H54 (cell line): ENCODE measurements around the gene ITPKC.

Experiments used
- DNase-seq: peaks from one replicate; pipeline ENCODE4 v3.0.0; 2011; ENCODE audit warnings: low spot score, mixed read lengths; ENCODE audit not compliant: insufficient read length
- FAIRE-seq: peaks from 3 replicates; lab custom pipeline; 2011; peaks lifted over from hg19 to GRCh38; lab: Jason Lieb, UNC
- POLR2A ChIP-seq: IDR thresholded peaks from 2 replicates; pipeline ENCODE4 v1.6.1; 2011; ENCODE audit warnings: low read depth, mild to moderate bottlenecking, low read length

ITPKC gene

DNA sequence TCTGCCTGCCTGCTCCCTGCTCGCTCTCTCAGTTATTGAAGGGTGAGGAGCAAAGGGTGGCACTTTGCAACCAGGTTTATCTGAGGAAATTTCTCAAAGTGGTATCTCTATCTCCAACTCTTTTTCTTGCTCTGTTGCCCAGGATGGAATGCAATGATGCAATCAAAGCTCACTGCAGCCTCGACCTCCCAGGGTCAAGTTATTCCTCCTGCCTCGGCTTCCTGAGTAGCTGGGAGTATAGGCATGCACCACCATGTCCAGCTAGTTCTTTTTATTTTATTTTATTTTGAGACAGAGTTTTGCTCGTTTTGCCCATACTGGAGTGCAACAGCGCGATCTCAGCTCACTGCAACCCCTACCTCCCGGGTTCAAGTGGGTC is 28.5 kb downstream of the ITPKC start:
- DNase-seq (no peak), FAIRE-seq (no peak)
- TF ChIP-seq POLR2A: no peak

GRCh38 chr19:40747536-40747935 is 30.6 kb downstream of the ITPKC start:
- FAIRE-seq: no peak
- TF ChIP-seq POLR2A: no peak
- DNase-seq: no peak

DNA sequence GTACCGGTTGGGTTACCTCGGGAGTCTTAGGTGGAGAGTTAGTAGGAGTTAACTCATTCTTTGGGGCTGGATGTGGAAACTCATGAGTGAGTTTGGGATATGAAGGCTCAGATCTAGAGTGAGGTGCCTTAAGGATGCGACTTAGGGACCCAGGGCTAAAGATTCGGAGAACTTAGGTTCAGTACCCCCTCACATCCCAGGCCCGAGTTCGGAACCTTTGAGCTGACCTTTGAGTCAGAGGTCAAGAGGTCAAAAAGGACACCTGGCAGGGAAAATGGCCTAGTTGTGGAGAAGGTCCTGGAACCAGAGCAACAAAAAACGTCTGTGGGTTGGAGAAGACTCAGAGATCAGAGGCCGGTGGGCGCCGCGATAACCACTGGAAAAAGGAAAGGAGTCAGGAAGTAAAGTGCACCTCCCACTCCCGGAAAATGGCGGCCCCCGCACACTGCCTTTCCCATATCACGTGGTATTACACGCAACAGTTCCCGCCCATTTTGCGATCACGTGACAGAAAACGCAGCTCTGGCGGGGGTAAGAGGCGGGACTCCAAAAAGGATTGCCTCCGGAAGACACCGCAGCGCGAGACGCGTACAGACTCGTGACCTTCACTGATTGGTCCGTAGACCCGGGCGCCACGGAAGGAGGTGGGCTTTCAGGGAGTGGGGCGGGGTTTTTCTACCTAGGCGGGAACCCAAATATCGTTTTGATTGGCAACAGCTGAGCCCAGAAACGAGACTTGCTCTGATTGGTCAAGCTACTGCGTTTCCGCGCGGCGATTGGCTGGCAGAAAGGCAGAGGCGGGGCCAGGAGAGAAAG is 33.4 kb downstream of the ITPKC start, which contains the start of gene ACTMAP:
TSS of gene ACTMAP (minus strand) at position 420 of the 816 bp plus-strand sequence. CDS start 674 bp downstream, outside the sequence.
- TF ChIP-seq POLR2A: peak; percentile 31; the same call in 1 of the 2 replicates
- FAIRE-seq (peak; percentile 89), DNase-seq (peak; percentile 99)

DNA sequence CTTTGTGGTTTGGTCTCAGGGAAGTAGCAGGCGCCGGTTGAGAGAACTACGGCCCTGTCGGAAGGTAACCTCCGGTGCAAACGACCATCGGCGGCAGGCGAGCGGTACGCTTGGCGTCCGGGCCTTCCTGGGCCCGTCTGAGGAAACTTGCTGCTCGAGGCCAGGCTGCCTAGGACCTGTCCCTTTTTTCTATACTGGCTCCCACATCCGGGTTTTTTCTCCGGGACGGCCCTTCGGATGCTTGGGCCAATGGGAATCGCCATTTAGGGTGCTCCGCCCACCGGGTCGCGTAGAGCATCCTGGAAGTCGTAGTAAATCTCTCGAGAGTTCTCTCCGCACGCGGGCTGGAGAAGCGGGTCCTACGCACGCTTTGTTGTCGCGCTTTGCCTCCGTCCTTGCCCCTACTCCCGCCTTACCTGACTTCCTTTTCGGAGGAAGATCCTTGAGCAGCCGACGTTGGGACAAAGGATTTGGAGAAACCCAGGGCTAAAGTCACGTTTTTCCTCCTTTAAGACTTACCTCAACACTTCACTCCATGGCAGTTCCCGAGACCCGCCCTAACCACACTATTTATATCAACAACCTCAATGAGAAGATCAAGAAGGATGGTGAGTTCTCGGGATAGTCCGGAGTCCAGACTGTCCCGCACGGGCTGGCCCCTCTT is 34.1 kb downstream of the ITPKC start, which contains the start of gene SNRPA:
TSS of gene SNRPA (plus strand) at position 330 of the 664 bp plus-strand sequence. CDS start at position 536, 206 bp downstream.
- FAIRE-seq: peak; percentile 57
- peak; percentile 96 for DNase-seq
- TF ChIP-seq POLR2A: peak; percentile 49

DNA sequence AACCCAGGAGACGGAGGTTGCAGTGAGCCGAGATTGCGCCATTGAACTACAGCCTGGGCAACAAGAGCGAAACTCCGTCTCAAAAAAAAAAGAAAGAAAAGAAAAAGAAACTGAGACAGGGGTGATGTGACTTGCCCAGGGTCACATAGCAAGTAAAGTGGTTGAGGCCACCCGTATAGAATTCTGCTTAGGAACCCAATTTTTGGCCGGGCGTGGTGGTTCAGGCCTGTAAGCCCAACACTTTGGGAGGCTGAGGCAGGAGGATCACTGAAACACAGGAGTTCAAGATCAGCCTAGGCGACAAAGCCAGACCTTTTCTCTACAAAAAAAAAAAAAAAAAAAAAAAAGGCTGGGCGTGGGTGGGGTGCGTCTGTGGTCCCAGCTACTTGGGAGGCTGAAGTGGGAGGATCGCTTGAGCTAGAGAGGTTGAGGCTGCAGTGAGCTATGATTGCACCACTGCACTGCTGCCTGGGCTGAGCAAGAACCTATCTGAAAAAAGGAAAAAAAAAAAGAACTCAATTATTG is 35.4 kb downstream of the ITPKC start:
- DNase-seq (no peak), FAIRE-seq (no peak)
- no peak for TF ChIP-seq POLR2A

DNA sequence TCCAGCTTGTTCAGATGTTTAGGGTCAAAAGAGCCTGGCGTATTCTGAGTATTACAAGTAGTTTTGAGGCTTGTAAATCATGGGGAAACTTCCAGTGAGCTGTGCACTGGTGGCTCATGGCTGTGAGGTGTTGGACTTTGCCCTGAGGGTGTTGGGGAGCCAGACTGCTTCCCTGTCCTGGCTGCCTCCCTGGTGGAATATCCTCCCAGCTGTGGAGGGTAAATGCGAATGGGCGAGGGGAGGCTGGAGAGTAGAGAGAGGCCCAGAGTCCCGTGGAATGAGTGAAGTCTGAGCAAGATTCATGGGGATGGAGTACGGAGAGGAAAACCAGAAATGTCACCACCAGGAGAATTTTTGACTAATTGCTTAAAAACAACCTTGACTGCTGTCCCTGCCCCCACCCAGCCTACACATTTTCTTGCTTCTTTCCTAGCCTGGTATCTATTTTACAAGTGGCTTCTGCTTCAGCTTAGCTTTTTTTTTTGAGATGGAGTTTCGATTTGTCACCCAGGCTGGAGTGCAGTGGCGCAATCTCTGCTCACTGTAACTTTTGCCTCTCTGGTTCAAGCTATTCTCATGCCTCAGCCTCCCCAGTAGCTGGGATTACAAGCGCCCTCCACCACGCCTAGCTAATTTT is 37.8 kb downstream of the ITPKC start:
- TF ChIP-seq POLR2A: no peak
- FAIRE-seq (no peak), DNase-seq (no peak)

DNA sequence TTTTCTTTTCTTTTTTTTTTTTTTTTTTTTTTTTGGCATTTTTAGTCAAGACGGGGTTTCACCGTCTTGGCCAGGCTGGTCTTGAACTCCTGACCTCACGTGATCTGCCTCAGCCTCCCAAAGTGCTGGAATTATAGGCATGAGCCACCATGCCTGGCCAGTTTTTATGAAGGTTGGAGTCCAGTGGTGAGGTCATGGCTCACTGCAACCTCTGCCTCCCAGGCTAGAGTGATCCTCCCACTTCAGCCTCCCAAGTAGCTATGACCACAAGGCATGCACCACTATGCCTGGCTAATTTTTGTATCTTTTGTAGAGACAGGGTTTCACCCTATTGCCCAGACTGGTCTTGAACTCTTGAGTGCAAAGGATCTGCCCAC is 38.3 kb downstream of the ITPKC start:
- DNase-seq (no peak), FAIRE-seq (no peak)
- no peak for TF ChIP-seq POLR2A

GRCh38 chr19:40755791-40756190 is 38.9 kb downstream of the ITPKC start:
- no peak for TF ChIP-seq POLR2A
- DNase-seq (no peak), FAIRE-seq (no peak)

DNA sequence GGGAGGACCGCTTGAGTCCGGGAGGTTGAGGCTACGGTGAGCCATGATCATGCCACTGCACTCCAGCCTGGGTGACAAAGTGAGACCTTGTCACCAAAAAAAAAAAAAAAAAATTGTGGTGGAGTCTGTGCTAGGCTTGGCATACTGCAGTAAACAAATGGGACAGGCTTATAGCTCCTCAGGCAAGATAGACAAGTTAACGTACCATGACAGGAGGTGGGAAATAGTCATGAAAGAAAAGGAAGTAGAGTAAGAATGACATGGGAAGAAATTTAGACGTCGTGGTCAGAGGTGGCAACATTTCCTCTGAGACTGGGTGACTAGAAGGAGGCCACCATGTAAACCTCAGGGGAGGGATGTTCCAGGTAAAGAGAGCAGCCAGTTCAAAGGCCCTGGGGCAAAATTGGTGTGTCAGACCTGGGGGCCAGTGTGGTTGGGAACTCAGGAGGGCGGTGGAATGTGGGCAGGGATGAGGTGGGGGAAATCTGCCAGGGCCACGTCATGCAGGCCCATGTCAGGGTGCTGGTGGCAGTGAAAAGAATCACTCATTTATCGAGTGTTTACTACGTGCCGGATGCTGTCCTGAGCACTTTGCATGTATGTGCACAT is 39.7 kb downstream of the ITPKC start:
- no peak for TF ChIP-seq POLR2A
- no peak for DNase-seq
- FAIRE-seq: no peak

DNA sequence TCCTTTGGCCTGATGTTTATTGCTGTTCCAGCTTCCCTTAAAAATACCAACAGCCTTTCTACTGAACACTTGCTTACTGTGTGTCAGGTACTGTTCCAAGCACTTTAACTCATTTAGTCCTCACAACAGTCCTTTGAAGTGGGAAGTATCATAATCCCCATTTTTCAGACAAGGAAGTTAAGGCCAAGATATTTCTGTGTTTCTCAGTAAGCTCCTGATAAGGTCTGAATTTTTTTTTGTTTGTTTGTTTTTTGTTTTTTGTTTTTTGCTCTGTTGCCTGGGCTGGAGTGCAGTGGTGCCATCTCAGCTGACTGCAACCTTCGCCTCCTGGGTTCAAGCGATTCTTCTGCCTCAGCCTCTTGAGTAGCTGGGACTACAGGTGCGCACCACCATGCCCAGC is 41.6 kb downstream of the ITPKC start:
- no peak for TF ChIP-seq POLR2A
- FAIRE-seq: no peak

GRCh38 chr19:40759352-40759751 is 42.4 kb downstream of the ITPKC start:
- FAIRE-seq (no peak), DNase-seq (no peak)
- TF ChIP-seq POLR2A: no peak

More for the DNA sequence above, 41.6 kb downstream of the ITPKC start:
- DNase-seq: no peak

- FAIRE-seq (no peak), DNase-seq (no peak)
- no peak for TF ChIP-seq POLR2A
These were observed 46.0 kb downstream of the ITPKC start for GRCh38 chr19:40762754-40763470.

- FAIRE-seq (no peak), DNase-seq (no peak)
- TF ChIP-seq POLR2A: no peak
These were observed 46.6 kb downstream of the ITPKC start for GRCh38 chr19:40763526-40763925.
